ENCODE data around the gene ARHGEF12. TPM values are rescaled to one million over a fixed set of nuclear protein-coding genes. Genes with fewer than 3 reads are reported as not detected.

The ARHGEF12 gene
- total RNA-seq, 3 donors from 2014 or later: 15.7 to 19.9 (median 18.7) TPM

GRCh38 chr11:120424185-120424969 lies 88.2 kb downstream of the ARHGEF12 start:
- Mint-ChIP-seq H3K36me3 (ENCODE audit: insufficient read depth) (peaks cover 2% of the 10 kb centered on the region), H3K27me3 (ENCODE audit: low read depth) (no peaks in the 10 kb centered on the region), H3K9me3 (no peaks in the 10 kb centered on the region), H3K4me1 (ENCODE audit: low read depth) (peaks cover 10% of the 10 kb centered on the region), H3K4me3 (no peak overlapping the region)
- DNase-seq (no peak), ATAC-seq (no peak)

- no peak for ATAC-seq
- no peak for DNase-seq
- Mint-ChIP-seq H3K36me3 (ENCODE audit: insufficient read depth) (peaks cover 2% of the 10 kb centered on the region), H3K4me3 (no peak overlapping the region), H3K4me1 (ENCODE audit: low read depth) (peaks cover 10% of the 10 kb centered on the region), H3K9me3 (no peaks in the 10 kb centered on the region), H3K27me3 (ENCODE audit: low read depth) (no peaks in the 10 kb centered on the region)
These were observed 88.7 kb downstream of the ARHGEF12 start for GRCh38 chr11:120424970-120425332.

- H3K27me3 Mint-ChIP-seq (ENCODE audit: low read depth): no peaks in the 10 kb centered on the region
These were observed 89.3 kb downstream of the ARHGEF12 start for GRCh38 chr11:120425527-120425926.

GRCh38 chr11:120430146-120430545 lies 93.9 kb downstream of the ARHGEF12 start:
- no peak for ATAC-seq
- Mint-ChIP-seq H3K36me3 (ENCODE audit: insufficient read depth) (peaks cover 6% of the 10 kb centered on the region), H3K9me3 (no peaks in the 10 kb centered on the region), H3K4me1 (ENCODE audit: low read depth) (peaks cover 20% of the 10 kb centered on the region), H3K27me3 (ENCODE audit: low read depth) (no peaks in the 10 kb centered on the region), H3K4me3 (no peak overlapping the region)
- DNase-seq: no peak

More at GRCh38 chr11:120425527-120425926, 89.3 kb downstream of the ARHGEF12 start:
- DNase-seq: no peak
- no peak for ATAC-seq
- peaks cover 10% of the 10 kb centered on the region for H3K4me1 Mint-ChIP-seq (ENCODE audit: low read depth)
- H3K9me3 Mint-ChIP-seq: no peaks in the 10 kb centered on the region
- H3K36me3 Mint-ChIP-seq (ENCODE audit: insufficient read depth): peaks cover 2% of the 10 kb centered on the region
- H3K4me3 Mint-ChIP-seq: no peak overlapping the region

- Mint-ChIP-seq H3K4me1 (ENCODE audit: low read depth) (peaks cover 17% of the 10 kb centered on the region), H3K27me3 (ENCODE audit: low read depth) (no peaks in the 10 kb centered on the region), H3K4me3 (no peak overlapping the region), H3K9me3 (no peaks in the 10 kb centered on the region), H3K36me3 (ENCODE audit: insufficient read depth) (peaks cover 6% of the 10 kb centered on the region)
- DNase-seq (no peak), ATAC-seq (peak; percentile 57 to 74)
These were observed 95.4 kb downstream of the ARHGEF12 start for GRCh38 chr11:120431633-120432032.

- Mint-ChIP-seq H3K36me3 (ENCODE audit: insufficient read depth) (peaks cover 6% of the 10 kb centered on the region), H3K27me3 (ENCODE audit: low read depth) (no peaks in the 10 kb centered on the region), H3K9me3 (no peaks in the 10 kb centered on the region), H3K4me1 (ENCODE audit: low read depth) (peaks cover 17% of the 10 kb centered on the region), H3K4me3 (no peak overlapping the region)
- ATAC-seq (peak; percentile 90 to 91), DNase-seq (no peak)
These were observed 96.1 kb downstream of the ARHGEF12 start for GRCh38 chr11:120432056-120433018.

GRCh38 chr11:120441592-120441991 lies 105.4 kb downstream of the ARHGEF12 start:
- no peak overlapping the region for H3K4me3 Mint-ChIP-seq

GRCh38 chr11:120442031-120442430 lies 105.8 kb downstream of the ARHGEF12 start:
- Mint-ChIP-seq H3K36me3 (ENCODE audit: insufficient read depth) (peaks cover 13% of the 10 kb centered on the region), H3K27me3 (ENCODE audit: low read depth) (no peaks in the 10 kb centered on the region), H3K4me1 (ENCODE audit: low read depth) (no peaks in the 10 kb centered on the region), H3K9me3 (no peaks in the 10 kb centered on the region), H3K4me3 (no peak overlapping the region)
- ATAC-seq: no peak
- DNase-seq: no peak

More at GRCh38 chr11:120441592-120441991, 105.4 kb downstream of the ARHGEF12 start:
- Mint-ChIP-seq H3K9me3 (no peaks in the 10 kb centered on the region), H3K27me3 (ENCODE audit: low read depth) (no peaks in the 10 kb centered on the region), H3K4me1 (ENCODE audit: low read depth) (no peaks in the 10 kb centered on the region), H3K36me3 (ENCODE audit: insufficient read depth) (peaks cover 13% of the 10 kb centered on the region)
- no peak for DNase-seq
- no peak for ATAC-seq

GRCh38 chr11:120446802-120447201 lies 110.6 kb downstream of the ARHGEF12 start:
- DNase-seq (no peak), ATAC-seq (no peak)
- Mint-ChIP-seq H3K9me3 (no peaks in the 10 kb centered on the region), H3K36me3 (ENCODE audit: insufficient read depth) (peaks cover 29% of the 10 kb centered on the region), H3K4me3 (no peak overlapping the region), H3K4me1 (ENCODE audit: low read depth) (no peaks in the 10 kb centered on the region), H3K27me3 (ENCODE audit: low read depth) (no peaks in the 10 kb centered on the region)

GRCh38 chr11:120448240-120448639 lies 112.0 kb downstream of the ARHGEF12 start:
- DNase-seq: no peak
- no peak for ATAC-seq
- Mint-ChIP-seq H3K4me1 (ENCODE audit: low read depth) (no peaks in the 10 kb centered on the region), H3K9me3 (no peaks in the 10 kb centered on the region), H3K27me3 (ENCODE audit: low read depth) (no peaks in the 10 kb centered on the region), H3K4me3 (no peak overlapping the region), H3K36me3 (ENCODE audit: insufficient read depth) (peaks cover 36% of the 10 kb centered on the region)

GRCh38 chr11:120455487-120455886 lies 119.3 kb downstream of the ARHGEF12 start:
- H3K27me3 Mint-ChIP-seq (ENCODE audit: low read depth): no peaks in the 10 kb centered on the region

GRCh38 chr11:120457996-120458395 lies 121.8 kb downstream of the ARHGEF12 start:
- ATAC-seq (no peak), DNase-seq (no peak)
- H3K4me3 Mint-ChIP-seq: no peak overlapping the region
- H3K27me3 Mint-ChIP-seq (ENCODE audit: low read depth): no peaks in the 10 kb centered on the region
- H3K36me3 Mint-ChIP-seq (ENCODE audit: insufficient read depth): peaks cover 32% of the 10 kb centered on the region
- no peaks in the 10 kb centered on the region for H3K9me3 Mint-ChIP-seq
- no peaks in the 10 kb centered on the region for H3K4me1 Mint-ChIP-seq (ENCODE audit: low read depth)

More at GRCh38 chr11:120455487-120455886, 119.3 kb downstream of the ARHGEF12 start:
- Mint-ChIP-seq H3K4me1 (ENCODE audit: low read depth) (no peaks in the 10 kb centered on the region), H3K9me3 (no peaks in the 10 kb centered on the region), H3K36me3 (ENCODE audit: insufficient read depth) (peaks cover 30% of the 10 kb centered on the region), H3K4me3 (no peak overlapping the region)
- ATAC-seq: no peak
- no peak for DNase-seq

GRCh38 chr11:120462825-120463224 lies 126.6 kb downstream of the ARHGEF12 start:
- DNase-seq: no peak
- Mint-ChIP-seq H3K4me3 (no peak overlapping the region), H3K27me3 (ENCODE audit: low read depth) (no peaks in the 10 kb centered on the region), H3K4me1 (ENCODE audit: low read depth) (no peaks in the 10 kb centered on the region), H3K36me3 (ENCODE audit: insufficient read depth) (peaks cover 45% of the 10 kb centered on the region), H3K9me3 (no peaks in the 10 kb centered on the region)
- ATAC-seq: no peak

- peaks cover 37% of the 10 kb centered on the region for H3K36me3 Mint-ChIP-seq (ENCODE audit: insufficient read depth)
- H3K27me3 Mint-ChIP-seq (ENCODE audit: low read depth): no peaks in the 10 kb centered on the region
- ATAC-seq: no peak
- DNase-seq: no peak
- H3K9me3 Mint-ChIP-seq: no peaks in the 10 kb centered on the region
- no peaks in the 10 kb centered on the region for H3K4me1 Mint-ChIP-seq (ENCODE audit: low read depth)
- H3K4me3 Mint-ChIP-seq: no peak overlapping the region
These were observed 129.8 kb downstream of the ARHGEF12 start for GRCh38 chr11:120465921-120466534.
